Psoas muscle (tissue), 8 donors: ENCODE data around the gene LYZL6. TPM values are rescaled to one million over a fixed set of nuclear protein-coding genes. Genes with fewer than 3 reads are reported as not detected.

Experiments used
- ATAC-seq, 4 donors: fragments of 200-7000 bp; cut with Tn5 transposase; one replicate each; pipeline ENCODE4 v1.9.1; 2020; ENCODE audit warnings: moderate library complexity in 3 of 4, mild to moderate bottlenecking in 2 of 4
- DNase-seq, 2 donors: peaks; one replicate each; pipeline ENCODE4 v3.0.0-alpha.2; 2020
- H3K27ac ChIP-seq: fragments of 200-600 bp; one replicate; pipeline ENCODE4 v1.8.0; 2022
- H3K27me3 ChIP-seq, 3 donors: fragments of 200-600 bp in 1 of 3; one replicate each; pipeline versions ENCODE4 v1.6.1 to v1.8.0; 2013 to 2022; ENCODE audit warnings: low read length in 2 of 3, mild to moderate bottlenecking in 2 of 3, moderate library complexity in 1 of 3; ENCODE audit not compliant: insufficient read depth in 3 of 3
- H3K36me3 ChIP-seq, 2 donors: fragments of 200-600 bp in 1 of 2; one replicate each; pipeline versions ENCODE4 v1.6.1 to v1.8.0; 2013 to 2022; ENCODE audit warnings: low read depth in 1 of 2, mild to moderate bottlenecking in 1 of 2, moderate library complexity in 1 of 2; ENCODE audit not compliant: insufficient read depth in 1 of 2
- H3K4me1 ChIP-seq: fragments of 200-600 bp; one replicate; pipeline ENCODE4 v1.8.0; 2022
- H3K4me3 ChIP-seq: fragments of 200-600 bp; one replicate; pipeline ENCODE4 v1.8.0; 2022; ENCODE audit warnings: mild to moderate bottlenecking
- H3K9me3 ChIP-seq: fragments of 200-600 bp; one replicate; pipeline ENCODE4 v1.8.0; 2022
- WGBS, 3 donors: extraction: QIAGEN DNeasy Blood & Tissue Kit; methylation state at CpG; one replicate each; pipeline versions ENCODE4 v1.1.6 to v1.1.7; 2013; 5-methylcytosine and 5-hydroxymethylcytosine counted together
- intact Hi-C, 2 donors: fragments of 100-400 bp; cut with DNase I; formaldehyde crosslinking; loops; one replicate each; pipeline versions ENCODE4 v1.11.0 to v1.14.2; 2022
- polyA plus RNA-seq, 3 donors: library from polyadenylated mRNA; stranded (reverse); fragments of 200-250 nt; gene quantifications; one replicate each; pipeline ENCODE4 v1.2.3, GENCODE V29; 2013
- total RNA-seq, 4 donors: library from RNA; stranded (reverse); fragmentation: NEBNext Ultra II Directional in 2 of 4; extraction: Animal tissue kit (Norgen Biotek cat#: 25700) in 2 of 4; gene quantifications; one replicate each; pipeline versions ENCODE4 v1.2.1 to v1.2.4, GENCODE V29; 2021 to 2023
- TF ChIP-seq, protein P1 (sequence below): fragments of 200-600 bp; IDR thresholded peaks from one replicate; pipeline ENCODE4 v1.8.0; 2022; ENCODE audit warnings: antibody characterized with exemption
- donor health status: healthy with polysubstance abuse.
- donor health status: DM: no; HTN: no; CAD: no; lungs with moderate emphysema.
- donor health status: Bipolar disorder and iron deficiency.
- donor health status: healthy.
- donor health status: DM: yes; HTN: yes; CAD: no.
- donor health status: DM: no; HTN: no; CAD: no.
- donor health status: DM: no; HTN: no; CAD: no.
- donor health status: DM: yes; HTN: yes; CAD: no.

LYZL6 gene
- total and polyA plus RNA-seq, 7 donors, result not detected

DNA sequence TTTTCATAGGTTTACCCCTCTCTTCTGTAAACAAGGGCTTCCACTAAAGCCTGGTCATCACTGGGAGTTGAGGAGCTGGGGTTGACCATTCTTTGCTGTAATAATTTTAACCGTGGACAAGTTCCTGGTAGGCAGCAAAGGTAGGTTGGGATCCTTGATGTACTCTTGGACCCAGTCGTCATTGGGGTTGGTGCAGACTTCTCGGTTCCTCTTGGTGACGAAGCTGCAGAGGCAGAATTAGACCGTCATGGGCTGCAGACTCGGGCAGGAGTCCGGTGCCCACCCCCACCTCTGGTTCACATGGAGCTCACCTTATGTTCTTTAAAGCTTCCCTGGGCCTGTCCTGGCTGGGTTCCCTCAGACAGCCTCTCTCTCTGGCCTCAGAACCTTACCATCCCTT lies 34.0 kb upstream of the LYZL6 start:
- ATAC-seq (no peak), DNase-seq (no peak)
- intact Hi-C loops, result no loop called here
- Histone ChIP-seq H3K36me3 (no peaks in the 10 kb centered on the region), H3K27me3 (peaks cover 0 to 3% (median 0%) of the 10 kb centered on the region in 3 donors), H3K4me3 (no peak overlapping the region), H3K27ac (no peak overlapping the region), H3K9me3 (no peaks in the 10 kb centered on the region), H3K4me1 (no peaks in the 10 kb centered on the region)
- WGBS, 3 donors, result 86 to 94% (median 90%) methylated on average over 7 of the region's 7 CpGs
- TF ChIP-seq, protein P1, sequence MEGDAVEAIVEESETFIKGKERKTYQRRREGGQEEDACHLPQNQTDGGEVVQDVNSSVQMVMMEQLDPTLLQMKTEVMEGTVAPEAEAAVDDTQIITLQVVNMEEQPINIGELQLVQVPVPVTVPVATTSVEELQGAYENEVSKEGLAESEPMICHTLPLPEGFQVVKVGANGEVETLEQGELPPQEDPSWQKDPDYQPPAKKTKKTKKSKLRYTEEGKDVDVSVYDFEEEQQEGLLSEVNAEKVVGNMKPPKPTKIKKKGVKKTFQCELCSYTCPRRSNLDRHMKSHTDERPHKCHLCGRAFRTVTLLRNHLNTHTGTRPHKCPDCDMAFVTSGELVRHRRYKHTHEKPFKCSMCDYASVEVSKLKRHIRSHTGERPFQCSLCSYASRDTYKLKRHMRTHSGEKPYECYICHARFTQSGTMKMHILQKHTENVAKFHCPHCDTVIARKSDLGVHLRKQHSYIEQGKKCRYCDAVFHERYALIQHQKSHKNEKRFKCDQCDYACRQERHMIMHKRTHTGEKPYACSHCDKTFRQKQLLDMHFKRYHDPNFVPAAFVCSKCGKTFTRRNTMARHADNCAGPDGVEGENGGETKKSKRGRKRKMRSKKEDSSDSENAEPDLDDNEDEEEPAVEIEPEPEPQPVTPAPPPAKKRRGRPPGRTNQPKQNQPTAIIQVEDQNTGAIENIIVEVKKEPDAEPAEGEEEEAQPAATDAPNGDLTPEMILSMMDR, result no peak

DNA sequence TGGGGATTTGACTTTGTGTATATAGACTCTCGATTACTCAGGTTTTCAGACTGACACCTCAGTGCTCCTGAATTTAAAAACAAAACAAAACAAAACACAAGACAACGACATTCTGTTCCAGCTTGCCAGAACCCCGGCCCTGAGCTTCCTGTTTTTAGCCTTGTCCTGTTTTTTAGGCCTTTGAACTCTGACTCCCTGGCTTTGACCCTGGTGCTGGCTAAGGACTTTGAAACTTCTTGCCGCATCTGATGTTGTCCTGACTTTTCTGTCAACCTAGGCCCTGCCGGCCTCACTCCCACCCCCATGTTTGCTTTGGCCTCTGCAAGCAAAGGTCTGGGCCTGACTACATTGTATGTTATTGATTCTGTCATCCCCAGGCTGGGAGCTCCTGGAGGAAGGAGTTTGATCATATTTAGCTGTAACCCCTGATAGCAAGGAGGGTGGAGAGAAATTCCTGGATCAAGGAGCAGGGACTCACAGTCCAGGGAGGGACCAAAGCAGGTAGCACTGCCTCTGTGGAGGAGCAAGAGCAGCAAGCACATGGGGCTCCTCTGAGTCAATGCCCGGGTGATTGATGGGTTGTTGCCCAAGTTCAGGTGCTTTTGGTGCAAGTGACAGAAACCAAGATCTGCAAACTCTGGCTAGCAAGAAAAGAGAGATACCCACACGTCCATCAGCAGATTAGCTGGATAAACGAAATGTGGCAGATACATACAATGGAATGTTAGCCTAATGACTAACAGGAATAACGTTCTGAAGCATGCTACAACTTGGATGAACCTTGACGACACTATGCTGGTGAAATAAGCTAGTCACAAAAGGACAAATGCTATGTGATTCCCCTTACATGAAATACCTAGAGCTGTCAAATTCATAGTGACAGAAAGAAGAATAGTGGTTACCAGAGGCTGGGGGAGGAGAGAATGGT lies 30.1 kb upstream of the LYZL6 start:
- no peak for ATAC-seq
- H3K27ac ChIP-seq, result no peak overlapping the region

GRCh38 chr17:35972945-35973332 lies 29.4 kb upstream of the LYZL6 start:
- no peak for ATAC-seq
- no peak overlapping the region for H3K27ac ChIP-seq
- 71 to 73% (median 72%) methylated on average over 4 of the region's 4 CpGs for WGBS, 3 donors

More for the DNA sequence above, 30.1 kb upstream of the LYZL6 start:
- no peaks in the 10 kb centered on the region for H3K9me3 ChIP-seq
- H3K4me1 ChIP-seq, result no peaks in the 10 kb centered on the region
- WGBS, 3 donors, result 54 to 59% (median 55%) methylated on average over 10 of the region's 10 CpGs
- H3K4me3 ChIP-seq, result no peak overlapping the region
- intact Hi-C loops, result loop anchor here (5.0 kb wide), 3 partner anchors 99 to 509 kb away; no protein-coding TSS in a partner anchor
- no peaks in the 10 kb centered on the region for H3K36me3 ChIP-seq
- no peaks in the 10 kb centered on the region for H3K27me3 ChIP-seq
- DNase-seq, result no peak
- TF ChIP-seq, protein P1, result no peak

GRCh38 chr17:35972535-35972934 lies 29.0 kb upstream of the LYZL6 start:
- no peak overlapping the region for H3K27ac ChIP-seq
- 63 to 74% (median 65%) methylated on average over 6 of the region's 6 CpGs for WGBS, 3 donors
- TF ChIP-seq, protein P1, result no peak
- ATAC-seq (no peak), DNase-seq (no peak)
- H3K27me3 ChIP-seq, result no peaks in the 10 kb centered on the region
- H3K36me3 ChIP-seq, result no peaks in the 10 kb centered on the region
- H3K4me1 ChIP-seq, result no peaks in the 10 kb centered on the region
- H3K9me3 ChIP-seq, result no peaks in the 10 kb centered on the region
- H3K4me3 ChIP-seq, result no peak overlapping the region
- intact Hi-C loops, result loop anchor here (5.0 kb wide), 3 partner anchors 100 to 510 kb away; no protein-coding TSS in a partner anchor

More at GRCh38 chr17:35972945-35973332, 29.4 kb upstream of the LYZL6 start:
- intact Hi-C loops, result loop anchor here (5.0 kb wide), 3 partner anchors 99 to 509 kb away; no protein-coding TSS in a partner anchor
- Histone ChIP-seq H3K4me3 (no peak overlapping the region), H3K36me3 (no peaks in the 10 kb centered on the region), H3K27me3 (no peaks in the 10 kb centered on the region), H3K4me1 (no peaks in the 10 kb centered on the region), H3K9me3 (no peaks in the 10 kb centered on the region)
- TF ChIP-seq, protein P1, result no peak
- no peak for DNase-seq
